Liver (tissue), 2 donors: ENCODE measurements around the gene SLC9A3.

Experiments
- FOXA2 ChIP-seq: IDR thresholded peaks from 2 replicates; pipeline ENCODE4 v1.6.1; 2016; ENCODE audit warnings: antibody characterized with exemption
- TF ChIP-seq, protein P1 (sequence below): fragments of 150-350 bp; IDR thresholded peaks from 2 replicates; pipeline ENCODE4 v1.5.1; 2017; ENCODE audit warnings: improper control_type of control experiment, low read depth, low read length; ENCODE audit not compliant: missing input control
- donor health status: healthy.

- TF ChIP-seq, protein P1, sequence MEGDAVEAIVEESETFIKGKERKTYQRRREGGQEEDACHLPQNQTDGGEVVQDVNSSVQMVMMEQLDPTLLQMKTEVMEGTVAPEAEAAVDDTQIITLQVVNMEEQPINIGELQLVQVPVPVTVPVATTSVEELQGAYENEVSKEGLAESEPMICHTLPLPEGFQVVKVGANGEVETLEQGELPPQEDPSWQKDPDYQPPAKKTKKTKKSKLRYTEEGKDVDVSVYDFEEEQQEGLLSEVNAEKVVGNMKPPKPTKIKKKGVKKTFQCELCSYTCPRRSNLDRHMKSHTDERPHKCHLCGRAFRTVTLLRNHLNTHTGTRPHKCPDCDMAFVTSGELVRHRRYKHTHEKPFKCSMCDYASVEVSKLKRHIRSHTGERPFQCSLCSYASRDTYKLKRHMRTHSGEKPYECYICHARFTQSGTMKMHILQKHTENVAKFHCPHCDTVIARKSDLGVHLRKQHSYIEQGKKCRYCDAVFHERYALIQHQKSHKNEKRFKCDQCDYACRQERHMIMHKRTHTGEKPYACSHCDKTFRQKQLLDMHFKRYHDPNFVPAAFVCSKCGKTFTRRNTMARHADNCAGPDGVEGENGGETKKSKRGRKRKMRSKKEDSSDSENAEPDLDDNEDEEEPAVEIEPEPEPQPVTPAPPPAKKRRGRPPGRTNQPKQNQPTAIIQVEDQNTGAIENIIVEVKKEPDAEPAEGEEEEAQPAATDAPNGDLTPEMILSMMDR = no peak
- TF ChIP-seq FOXA2 = no peak
Observed at GRCh38 chr5:488744-489688, 35.2 kb downstream of the SLC9A3 start.
